HG03135 (cell line): ENCODE measurements around the gene SPIN3.
"Not testable (repeated sequence)": the region's sequence is repeated elsewhere in the genome, so short reads cannot be mapped to it uniquely, and the experiment has no call there.

Experiments used
- ATAC-seq: cut with Tn5 transposase; IDR thresholded peaks from one replicate; pipeline ENCODE4 v1.9.1; 2021; ENCODE audit warnings: mild to moderate bottlenecking, moderate library complexity; ENCODE audit not compliant: unreplicated experiment

The SPIN3 gene

GRCh38 chrX:56995271-56995994, at the start of gene SPIN3:
Gene SPIN3, minus strand, starts transcription at chrX:56995541. Its CDS starts 594 bp downstream, at chrX:56994947.
- ATAC-seq = peak; percentile 93

- ATAC-seq = no peak
Observed at GRCh38 chrX:57044245-57044644, 48.9 kb upstream of the SPIN3 start.

GRCh38 chrX:57037265-57037664, 41.9 kb upstream of the SPIN3 start:
- ATAC-seq = not testable (repeated sequence)

GRCh38 chrX:56994375-56995270, 718 bp downstream of the SPIN3 start:
- ATAC-seq = no peak

- ATAC-seq = no peak
Observed at GRCh38 chrX:56987741-56988140, 7.6 kb downstream of the SPIN3 start.

- ATAC-seq = no peak
Observed at GRCh38 chrX:56986138-56986537, 9.2 kb downstream of the SPIN3 start.

- peak; percentile 91 for ATAC-seq
Observed at GRCh38 chrX:56978172-56978571, 17.2 kb downstream of the SPIN3 start.

- ATAC-seq = no peak
Observed at GRCh38 chrX:56975611-56976010, 19.7 kb downstream of the SPIN3 start.

- ATAC-seq = no peak
Observed at GRCh38 chrX:56974408-56974807, 20.9 kb downstream of the SPIN3 start.

GRCh38 chrX:56969559-56969958, 25.8 kb downstream of the SPIN3 start:
- no peak for ATAC-seq

GRCh38 chrX:56968980-56969379, 26.4 kb downstream of the SPIN3 start:
- no peak for ATAC-seq

GRCh38 chrX:56963377-56963776, 32.0 kb downstream of the SPIN3 start:
- no peak for ATAC-seq

GRCh38 chrX:56947699-56948098, 47.6 kb downstream of the SPIN3 start:
- no peak for ATAC-seq

- ATAC-seq = not testable (repeated sequence)
Observed at GRCh38 chrX:56946201-56946600, 49.1 kb downstream of the SPIN3 start.

- ATAC-seq = not testable (repeated sequence)
Observed at GRCh38 chrX:56945226-56945625, 50.1 kb downstream of the SPIN3 start.

GRCh38 chrX:56943264-56943663, 52.1 kb downstream of the SPIN3 start:
- no peak for ATAC-seq
